ENCODE data around the gene SYP. TPM values are rescaled to one million over a fixed set of nuclear protein-coding genes. Genes with fewer than 3 reads are reported as not detected.

The SYP gene
- total RNA-seq, 4 donors from 2014 or later: 4.5 to 12.0 (median 6.1) TPM

DNA sequence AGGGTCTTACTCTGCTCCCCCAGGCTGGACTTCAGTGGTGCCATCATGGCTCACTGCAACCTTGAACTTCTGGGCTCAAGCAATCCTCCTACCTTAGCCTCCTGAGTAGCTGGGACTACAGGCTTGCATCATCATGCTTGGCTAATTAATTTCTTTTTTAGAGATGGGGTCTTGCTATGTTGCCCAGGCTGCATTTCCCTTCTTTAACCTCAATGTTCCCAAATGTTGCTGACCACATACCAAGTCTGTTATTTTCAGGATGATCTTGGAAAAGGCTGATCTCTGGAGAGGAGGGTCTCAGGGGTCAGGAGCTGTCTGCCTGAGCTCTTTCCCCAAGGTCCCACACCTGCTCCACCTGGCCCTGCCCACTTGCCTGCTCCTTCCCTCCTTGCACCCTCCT is 20.1 kb upstream of the SYP start:
- Histone ChIP-seq H3K4me3 (no peak overlapping the region), H3K27me3 (no peaks in the 10 kb centered on the region), H3K4me1 (no peaks in the 10 kb centered on the region), H3K36me3 (no peaks in the 10 kb centered on the region), H3K9me3 (no peaks in the 10 kb centered on the region), H3K27ac (replicated peaks in 1 of 4) (no peak overlapping the region)
- intact Hi-C loops (cut with DNase I): no loop called here
- no peak for DNase-seq (ENCODE audit: extremely low spot score)
- TF ChIP-seq, protein P1, sequence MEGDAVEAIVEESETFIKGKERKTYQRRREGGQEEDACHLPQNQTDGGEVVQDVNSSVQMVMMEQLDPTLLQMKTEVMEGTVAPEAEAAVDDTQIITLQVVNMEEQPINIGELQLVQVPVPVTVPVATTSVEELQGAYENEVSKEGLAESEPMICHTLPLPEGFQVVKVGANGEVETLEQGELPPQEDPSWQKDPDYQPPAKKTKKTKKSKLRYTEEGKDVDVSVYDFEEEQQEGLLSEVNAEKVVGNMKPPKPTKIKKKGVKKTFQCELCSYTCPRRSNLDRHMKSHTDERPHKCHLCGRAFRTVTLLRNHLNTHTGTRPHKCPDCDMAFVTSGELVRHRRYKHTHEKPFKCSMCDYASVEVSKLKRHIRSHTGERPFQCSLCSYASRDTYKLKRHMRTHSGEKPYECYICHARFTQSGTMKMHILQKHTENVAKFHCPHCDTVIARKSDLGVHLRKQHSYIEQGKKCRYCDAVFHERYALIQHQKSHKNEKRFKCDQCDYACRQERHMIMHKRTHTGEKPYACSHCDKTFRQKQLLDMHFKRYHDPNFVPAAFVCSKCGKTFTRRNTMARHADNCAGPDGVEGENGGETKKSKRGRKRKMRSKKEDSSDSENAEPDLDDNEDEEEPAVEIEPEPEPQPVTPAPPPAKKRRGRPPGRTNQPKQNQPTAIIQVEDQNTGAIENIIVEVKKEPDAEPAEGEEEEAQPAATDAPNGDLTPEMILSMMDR (IDR thresholded peaks at IDR 0.05): no peak
- no peak for TF ChIP-seq POLR2A (IDR thresholded peaks at IDR 0.05; ENCODE audit: low read depth)
- TF ChIP-seq EP300 (IDR thresholded peaks at IDR 0.05): no peak
- no peak for TF ChIP-seq POLR2AphosphoS5 (IDR thresholded peaks at IDR 0.05)

DNA sequence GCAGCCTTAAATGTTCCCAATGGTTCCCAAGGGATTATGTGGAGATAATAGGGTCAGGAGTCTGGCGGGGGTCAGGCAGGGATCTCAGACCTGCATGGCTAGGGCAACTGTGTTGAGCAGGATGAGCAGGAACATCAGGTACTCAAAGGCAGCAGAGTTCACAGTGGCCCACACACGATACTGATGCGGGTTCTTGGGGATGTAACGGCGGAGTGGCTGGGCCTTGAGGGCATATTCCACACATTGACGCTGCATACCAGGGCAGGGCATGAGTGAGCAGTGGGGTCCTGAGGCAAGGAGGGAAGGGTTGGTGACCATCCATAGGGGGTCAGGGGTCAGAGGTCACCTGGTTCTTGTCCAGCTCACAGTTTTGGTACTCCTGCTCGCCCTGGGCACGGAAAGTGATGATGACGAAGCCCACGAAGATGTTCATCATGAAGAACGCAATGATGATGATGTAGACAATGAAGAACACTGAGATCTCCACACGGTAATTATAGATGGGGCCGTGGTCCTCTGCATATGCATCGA is 15.1 kb upstream of the SYP start:
- intact Hi-C loops (cut with DNase I): no loop called here
- TF ChIP-seq POLR2A (IDR thresholded peaks at IDR 0.05; ENCODE audit: low read depth): no peak
- TF ChIP-seq, protein P1 (IDR thresholded peaks at IDR 0.05): no peak
- no peak for TF ChIP-seq POLR2AphosphoS5 (IDR thresholded peaks at IDR 0.05)
- TF ChIP-seq EP300 (IDR thresholded peaks at IDR 0.05): no peak
- Histone ChIP-seq H3K27ac (replicated peaks in 1 of 4) (no peak overlapping the region), H3K27me3 (peaks cover 0 to 8% (median 0%) of the 10 kb centered on the region in 4 donors), H3K4me1 (no peaks in the 10 kb centered on the region), H3K4me3 (no peak overlapping the region), H3K9me3 (no peaks in the 10 kb centered on the region), H3K36me3 (no peaks in the 10 kb centered on the region)
- DNase-seq (ENCODE audit: extremely low spot score): no peak
- 88% methylated on average over 14 of the region's 14 CpGs for WGBS

DNA sequence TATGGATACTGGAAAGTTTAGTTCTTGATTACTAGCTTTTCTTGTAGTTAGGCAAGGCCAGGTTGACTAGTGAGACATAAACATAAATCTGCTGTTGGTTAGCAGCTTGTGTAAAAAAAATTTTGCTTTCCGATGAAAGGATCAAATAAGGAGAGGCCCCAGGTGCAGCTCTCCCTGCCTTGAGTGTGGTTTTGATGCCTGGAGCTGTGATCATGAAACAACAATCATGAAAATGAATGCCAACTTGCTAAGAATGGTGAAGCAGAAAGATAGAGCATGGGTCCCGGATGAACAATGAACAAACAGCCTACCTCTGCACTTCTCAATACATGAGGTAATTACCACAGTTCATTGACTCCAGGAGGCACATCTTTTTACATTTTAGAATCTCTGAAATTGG is 14.4 kb upstream of the SYP start:
- H3K4me1 ChIP-seq: no peaks in the 10 kb centered on the region
- peaks cover 0 to 8% (median 3%) of the 10 kb centered on the region in 4 donors for H3K27me3 ChIP-seq
- intact Hi-C loops (cut with DNase I): no loop called here
- DNase-seq (ENCODE audit: extremely low spot score): no peak
- H3K9me3 ChIP-seq: no peaks in the 10 kb centered on the region
- no peak overlapping the region for H3K4me3 ChIP-seq
- 79% methylated on average over 2 of the region's 2 CpGs for WGBS
- TF ChIP-seq POLR2A (IDR thresholded peaks at IDR 0.05; ENCODE audit: low read depth) (no peak), POLR2AphosphoS5 (IDR thresholded peaks at IDR 0.05) (no peak), EP300 (IDR thresholded peaks at IDR 0.05) (no peak)
- TF ChIP-seq, protein P1 (IDR thresholded peaks at IDR 0.05): no peak
- no peaks in the 10 kb centered on the region for H3K36me3 ChIP-seq
- no peak overlapping the region for H3K27ac ChIP-seq (replicated peaks in 1 of 4)

DNA sequence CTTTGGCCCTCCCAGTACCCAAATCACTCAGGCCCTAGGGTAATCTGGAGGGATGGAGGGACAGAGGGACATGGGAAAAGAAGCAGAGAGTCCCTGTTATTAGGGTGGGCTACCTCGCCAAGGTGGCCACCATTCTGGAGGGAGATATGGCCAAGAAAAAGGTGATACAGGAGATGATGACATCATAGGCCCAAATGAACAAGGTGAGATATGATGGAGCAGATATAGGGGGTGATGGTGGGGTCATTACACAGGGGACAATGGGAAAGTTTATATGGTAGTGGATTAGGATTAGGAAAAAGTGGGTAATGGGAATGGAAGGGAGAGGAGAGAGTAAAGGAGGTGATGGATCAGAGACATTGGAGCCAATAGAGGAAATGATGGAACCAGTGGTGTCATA is 12.9 kb upstream of the SYP start:
- intact Hi-C loops (cut with DNase I): no loop called here
- TF ChIP-seq EP300 (IDR thresholded peaks at IDR 0.05): no peak
- no peak for TF ChIP-seq POLR2A (IDR thresholded peaks at IDR 0.05; ENCODE audit: low read depth)
- TF ChIP-seq, protein P1 (IDR thresholded peaks at IDR 0.05): no peak
- no peak for TF ChIP-seq POLR2AphosphoS5 (IDR thresholded peaks at IDR 0.05)
- Histone ChIP-seq H3K4me3 (no peak overlapping the region), H3K36me3 (no peaks in the 10 kb centered on the region), H3K9me3 (no peaks in the 10 kb centered on the region), H3K27ac (replicated peaks in 1 of 4) (no peak overlapping the region), H3K27me3 (peaks cover 0 to 9% (median 4%) of the 10 kb centered on the region in 4 donors), H3K4me1 (no peaks in the 10 kb centered on the region)
- no peak for DNase-seq (ENCODE audit: extremely low spot score)
- WGBS: 69% methylated on average over 1 of the region's 1 CpG

DNA sequence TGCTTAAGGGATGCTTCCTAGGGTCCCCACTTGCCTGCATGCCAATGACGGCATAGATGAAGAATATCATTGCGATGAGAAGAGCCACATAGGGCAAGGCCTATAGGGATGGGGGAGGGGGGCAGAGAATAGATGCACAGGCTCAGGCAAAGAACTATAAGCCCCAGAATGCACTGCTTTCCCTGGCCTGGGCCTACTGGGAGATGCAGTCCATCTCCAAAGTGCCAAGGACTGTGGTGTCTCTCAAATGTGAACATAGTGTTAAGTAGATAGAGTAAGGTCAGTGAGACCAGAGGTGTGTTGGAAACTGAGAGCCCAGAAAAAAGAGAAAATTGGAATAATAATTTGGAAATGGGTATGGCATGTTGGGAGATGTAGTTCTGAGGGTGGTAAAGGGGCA is 12.2 kb upstream of the SYP start:
- WGBS: 96% methylated on average over 2 of the region's 2 CpGs
- no peaks in the 10 kb centered on the region for H3K4me1 ChIP-seq

More for the DNA sequence above, 12.2 kb upstream of the SYP start:
- Histone ChIP-seq H3K36me3 (no peaks in the 10 kb centered on the region), H3K27ac (replicated peaks in 1 of 4) (no peak overlapping the region), H3K27me3 (peaks cover 0 to 10% (median 4%) of the 10 kb centered on the region in 4 donors), H3K9me3 (no peaks in the 10 kb centered on the region), H3K4me3 (no peak overlapping the region)
- no peak for DNase-seq (ENCODE audit: extremely low spot score)
- intact Hi-C loops (cut with DNase I): no loop called here
- TF ChIP-seq EP300 (IDR thresholded peaks at IDR 0.05) (no peak), POLR2AphosphoS5 (IDR thresholded peaks at IDR 0.05) (no peak), POLR2A (IDR thresholded peaks at IDR 0.05; ENCODE audit: low read depth) (no peak)
- TF ChIP-seq, protein P1 (IDR thresholded peaks at IDR 0.05): no peak
